Urinary bladder (tissue), 4 donors: Measurements from ENCODE around the gene PLXNA3. TPM values are rescaled to one million over a fixed set of nuclear protein-coding genes. Genes with fewer than 3 reads are reported as not detected.

Experiments
- DNase-seq: peaks from one replicate; pipeline ENCODE4 v3.0.0-alpha.2; 2015; ENCODE audit errors: extremely low spot score
- H3K27ac ChIP-seq: one replicate; pipeline ENCODE4 v1.5.1; 2013; ENCODE audit warnings: low read depth, mild to moderate bottlenecking, moderate library complexity
- H3K36me3 ChIP-seq: one replicate; pipeline ENCODE4 v1.6.1; 2013; ENCODE audit warnings: mild to moderate bottlenecking, moderate library complexity; ENCODE audit not compliant: insufficient read depth
- H3K4me1 ChIP-seq: one replicate; pipeline ENCODE4 v1.6.1; 2013; ENCODE audit warnings: mild to moderate bottlenecking, moderate library complexity; ENCODE audit not compliant: insufficient read depth
- H3K4me3 ChIP-seq: one replicate; pipeline ENCODE4 v1.5.1; 2013; ENCODE audit warnings: low read depth, low read length
- WGBS: extraction: QIAGEN DNeasy Blood & Tissue Kit; methylation state at CpG from one replicate; pipeline ENCODE4 v1.1.7; 2013; 5-methylcytosine and 5-hydroxymethylcytosine counted together
- polyA plus RNA-seq: library from polyadenylated mRNA; stranded (reverse); fragments of 200-250 nt; gene quantifications from one replicate; pipeline ENCODE4 v1.2.3, GENCODE V29; 2013
- small RNA-seq: library from RNA; depleted of rRNA; stranded (forward); fragments of <200 nt; gene quantifications from one replicate; pipeline ENCODE3, GENCODE V24; 2014
- total RNA-seq: library from RNA; depleted of rRNA; stranded (reverse); fragments of >200 nt; gene quantifications from one replicate; pipeline ENCODE4 v1.2.3, GENCODE V29; 2014
- donor health status: healthy with polysubstance abuse.
- donor health status: healthy.

Gene PLXNA3
- total and polyA plus RNA-seq, 2 donors = 10.1 to 17.3 TPM

GRCh38 chrX:154515966-154516655 is 58.0 kb downstream of the PLXNA3 start, which contains the start of gene FAM3A:
Gene FAM3A, minus strand, starts transcription at chrX:154516232. Its CDS starts 460 bp downstream, at chrX:154515772.
- DNase-seq = peak; percentile 76
- H3K36me3 ChIP-seq = no peaks in the 10 kb centered on the region
- WGBS = under 1% methylated on average over 56 of the region's 59 CpGs
- no peaks in the 10 kb centered on the region for H3K4me1 ChIP-seq
- peak within 1 kb of the TSS; percentile 91 for H3K27ac ChIP-seq
- peak within 1 kb of the TSS; percentile 59 for H3K4me3 ChIP-seq

GRCh38 chrX:154516656-154517100 is 58.6 kb downstream of the PLXNA3 start:
- H3K4me3 ChIP-seq = peak overlapping the region; percentile 15
- H3K4me1 ChIP-seq = no peaks in the 10 kb centered on the region
- peak; percentile 59 for DNase-seq
- H3K27ac ChIP-seq = peak overlapping the region; percentile 91
- no peaks in the 10 kb centered on the region for H3K36me3 ChIP-seq
- WGBS = 2% methylated on average over 19 of the region's 19 CpGs

GRCh38 chrX:154517101-154517781 is 59.2 kb downstream of the PLXNA3 start:
- no peaks in the 10 kb centered on the region for H3K4me1 ChIP-seq
- H3K4me3 ChIP-seq = no peak overlapping the region
- 20% methylated on average over 25 of the region's 25 CpGs for WGBS
- H3K27ac ChIP-seq = peak overlapping the region; percentile 91
- DNase-seq = no peak
- no peaks in the 10 kb centered on the region for H3K36me3 ChIP-seq

- H3K4me1 ChIP-seq = no peaks in the 10 kb centered on the region
- H3K36me3 ChIP-seq = no peaks in the 10 kb centered on the region
- WGBS = 90% methylated on average over 8 of the region's 8 CpGs
- no peak for DNase-seq
- no peak overlapping the region for H3K4me3 ChIP-seq
- no peak overlapping the region for H3K27ac ChIP-seq
Measured at GRCh38 chrX:154519389-154519788, 61.3 kb downstream of the PLXNA3 start.

- no peak overlapping the region for H3K4me3 ChIP-seq
- no peaks in the 10 kb centered on the region for H3K36me3 ChIP-seq
- DNase-seq = no peak
- 81% methylated on average over 14 of the region's 14 CpGs for WGBS
- H3K27ac ChIP-seq = peak overlapping the region; percentile 28
- H3K4me1 ChIP-seq = no peaks in the 10 kb centered on the region
Measured at GRCh38 chrX:154525606-154526490, 67.8 kb downstream of the PLXNA3 start.

GRCh38 chrX:154526901-154527675 is 69.0 kb downstream of the PLXNA3 start:
- Histone ChIP-seq H3K4me3 (no peak overlapping the region), H3K36me3 (no peaks in the 10 kb centered on the region), H3K27ac (peak overlapping the region; percentile 74), H3K4me1 (no peaks in the 10 kb centered on the region)
- WGBS = 3% methylated on average over 15 of the region's 15 CpGs
- peak; percentile 83 for DNase-seq

Small RNA genes within 50 kb of the gene (small RNA-seq; reads per million reads assigned to genes)
- gene MIR6858 (0.09 reads per million), gene RN7SL697P (not detected)

Other genes with a start within 250 kb of the PLXNA3 start
- not detected for gene OPN1MW2, start 238.5 kb upstream of the PLXNA3 start, total RNA-seq
- gene OPN1MW2, start 238.5 kb upstream of the PLXNA3 start, polyA plus RNA-seq = not detected
- not detected for gene OPN1MW3, start 200.7 kb upstream of the PLXNA3 start, total RNA-seq
- gene OPN1MW3, start 200.7 kb upstream of the PLXNA3 start, polyA plus RNA-seq = not detected
- gene TEX28, start 163.2 kb upstream of the PLXNA3 start, total RNA-seq = not detected
- gene TEX28, start 163.2 kb upstream of the PLXNA3 start, polyA plus RNA-seq = not detected
- 0.32 TPM for gene TKTL1, start 162.5 kb upstream of the PLXNA3 start, total RNA-seq
- 0.19 TPM for gene TKTL1, start 162.5 kb upstream of the PLXNA3 start, polyA plus RNA-seq
- gene FLNA, start 83.6 kb upstream of the PLXNA3 start, total RNA-seq = 1,306 TPM
- gene FLNA, start 83.6 kb upstream of the PLXNA3 start, polyA plus RNA-seq = 6,054 TPM
- gene EMD, start 79.0 kb upstream of the PLXNA3 start, total RNA-seq = 25.9 TPM
- gene EMD, start 79.0 kb upstream of the PLXNA3 start, polyA plus RNA-seq = 138 TPM
- 3,691 TPM for gene RPL10, start 59.9 kb upstream of the PLXNA3 start, total RNA-seq
- gene RPL10, start 59.9 kb upstream of the PLXNA3 start, polyA plus RNA-seq = 5,631 TPM
- gene DNASE1L1, start 49.0 kb upstream of the PLXNA3 start, total RNA-seq = 11.9 TPM
- gene DNASE1L1, start 49.0 kb upstream of the PLXNA3 start, polyA plus RNA-seq = 22.3 TPM
- 13.4 TPM for gene TAFAZZIN, start 46.7 kb upstream of the PLXNA3 start, total RNA-seq
- gene TAFAZZIN, start 46.7 kb upstream of the PLXNA3 start, polyA plus RNA-seq = 33.4 TPM
- 25.5 TPM for gene ATP6AP1, start 29.6 kb upstream of the PLXNA3 start, total RNA-seq
- gene ATP6AP1, start 29.6 kb upstream of the PLXNA3 start, polyA plus RNA-seq = 91.8 TPM
- gene GDI1, start 21.1 kb upstream of the PLXNA3 start, total RNA-seq = 33.0 TPM
- gene GDI1, start 21.1 kb upstream of the PLXNA3 start, polyA plus RNA-seq = 138 TPM
- 14.9 TPM for gene FAM50A, start 14.1 kb upstream of the PLXNA3 start, total RNA-seq
- 81.9 TPM for gene FAM50A, start 14.1 kb upstream of the PLXNA3 start, polyA plus RNA-seq
- gene LAGE3, start 21.0 kb downstream of the PLXNA3 start, total RNA-seq = 7.7 TPM
- 33.0 TPM for gene LAGE3, start 21.0 kb downstream of the PLXNA3 start, polyA plus RNA-seq
- gene UBL4A, start 28.3 kb downstream of the PLXNA3 start, total RNA-seq = 20.4 TPM
- gene UBL4A, start 28.3 kb downstream of the PLXNA3 start, polyA plus RNA-seq = 49.9 TPM
- gene SLC10A3, start 32.3 kb downstream of the PLXNA3 start, total RNA-seq = 7.9 TPM
- gene SLC10A3, start 32.3 kb downstream of the PLXNA3 start, polyA plus RNA-seq = 55.2 TPM
- gene FAM3A, start 58.0 kb downstream of the PLXNA3 start, total RNA-seq = 11.2 TPM
- gene FAM3A, start 58.0 kb downstream of the PLXNA3 start, polyA plus RNA-seq = 67.8 TPM
- gene G6PD, start 88.6 kb downstream of the PLXNA3 start, total RNA-seq = 12.8 TPM
- gene G6PD, start 88.6 kb downstream of the PLXNA3 start, polyA plus RNA-seq = 77.6 TPM
- 5.3 TPM for gene IKBKG, start 89.3 kb downstream of the PLXNA3 start, total RNA-seq
- 38.5 TPM for gene IKBKG, start 89.3 kb downstream of the PLXNA3 start, polyA plus RNA-seq
- not detected for gene CTAG1A, start 126.9 kb downstream of the PLXNA3 start, total RNA-seq
- not detected for gene CTAG1A, start 126.9 kb downstream of the PLXNA3 start, polyA plus RNA-seq
- not detected for gene CTAG1B, start 161.0 kb downstream of the PLXNA3 start, total RNA-seq
- not detected for gene CTAG1B, start 161.0 kb downstream of the PLXNA3 start, polyA plus RNA-seq
- not detected for gene CTAG2, start 195.3 kb downstream of the PLXNA3 start, total RNA-seq
- not detected for gene CTAG2, start 195.3 kb downstream of the PLXNA3 start, polyA plus RNA-seq